GM12878 (cell line): ENCODE data around the gene KRT71.

ENCODE experiments used
- CHD4 ChIP-seq: fragments of 200-600 bp; sonication (generic); IDR thresholded peaks from 2 replicates; pipeline ENCODE4 v1.6.1; 2016; ENCODE audit warnings: mild to moderate bottlenecking
- EGR1 ChIP-seq, 2 experiments: IDR thresholded peaks; 1 replicate in 1 of 2; 2 replicates in 1 of 2; pipeline ENCODE4 v1.6.1; 2011 to 2012; ENCODE audit warnings: low read depth in 2 of 2, low read length in 2 of 2, borderline replicate concordance in 1 of 2, mild to moderate bottlenecking in 1 of 2, moderate library complexity in 1 of 2
- EZH2 ChIP-seq: IDR thresholded peaks from 2 replicates; pipeline ENCODE4 v1.6.1; 2012; ENCODE audit warnings: low read depth, mild to moderate bottlenecking, control low read depth, inconsistent platforms, low read length, borderline replicate concordance; ENCODE audit not compliant: control insufficient read depth
- GABPA ChIP-seq: IDR thresholded peaks from 2 replicates; pipeline ENCODE4 v1.6.1; 2014; ENCODE audit warnings: antibody characterized with exemption, low read depth, mild to moderate bottlenecking, inconsistent platforms
- HCFC1 ChIP-seq: fragments of 150-350 bp; IDR thresholded peaks from 2 replicates; pipeline ENCODE4 v1.6.1; 2014; ENCODE audit warnings: low read length
- HDAC6 ChIP-seq: fragments of 200-600 bp; sonication (generic); IDR thresholded peaks from one replicate; pipeline ENCODE4 v1.8.0; 2017; ENCODE audit warnings: antibody characterized with exemption; ENCODE audit not compliant: unreplicated experiment
- NFXL1 ChIP-seq: fragments of 450-650 bp; IDR thresholded peaks from 2 replicates; pipeline ENCODE4 v1.6.1; 2017; ENCODE audit warnings: antibody characterized with exemption, mild to moderate bottlenecking, borderline replicate concordance
- POLR2A ChIP-seq: IDR thresholded peaks from 2 replicates; pipeline ENCODE4 v1.6.1; 2011; ENCODE audit warnings: low read depth, mild to moderate bottlenecking, low read length
- RAD21 ChIP-seq: IDR thresholded peaks from 2 replicates; pipeline ENCODE4 v1.6.1; 2011; ENCODE audit warnings: mild to moderate bottlenecking, low read depth, low read length, moderate library complexity; ENCODE audit not compliant: insufficient read depth
- SMC3 ChIP-seq: IDR thresholded peaks from 2 replicates; pipeline ENCODE4 v1.6.1; 2011; ENCODE audit warnings: low read length, improper control_type of control experiment, borderline replicate concordance
- SRF ChIP-seq, 2 experiments: IDR thresholded peaks; 2 replicates each; pipeline ENCODE4 v1.6.1; 2011; ENCODE audit warnings: low read depth in 2 of 2, low read length in 2 of 2, mild to moderate bottlenecking in 1 of 2, moderate library complexity in 1 of 2
- ZNF24 ChIP-seq: fragments of 450-650 bp; IDR thresholded peaks from 2 replicates; pipeline ENCODE4 v1.6.1; 2017; ENCODE audit warnings: antibody characterized with exemption, mild to moderate bottlenecking
- TF ChIP-seq, protein P1 (sequence below), 3 experiments: IDR thresholded peaks in 2 of 3; conservative IDR thresholded peaks in 1 of 3; 2 replicates each; pipeline ENCODE4 v1.5.1; 2011; ENCODE audit warnings: low read depth in 3 of 3, low read length in 3 of 3, mild to moderate bottlenecking in 3 of 3, control low read depth in 2 of 3, moderate library complexity in 2 of 3, inconsistent platforms in 1 of 3, mixed read lengths in 1 of 3; ENCODE audit not compliant: control insufficient read depth in 2 of 3, insufficient read depth in 1 of 3; ENCODE audit errors: extremely low read depth in 1 of 3

- no peak for TF ChIP-seq EZH2
- no peak for TF ChIP-seq CHD4
- no peak for TF ChIP-seq NFXL1
- no peak for TF ChIP-seq GABPA
- no peak for TF ChIP-seq ZNF24
- TF ChIP-seq POLR2A = no peak
- no peak for TF ChIP-seq EGR1 (IDR thresholded peaks at IDR 0.05; ENCODE audit: borderline replicate concordance in 1 of 2, low read depth in 2 of 2, low read length in 2 of 2)
- no peak for TF ChIP-seq SRF (IDR thresholded peaks at IDR 0.05; ENCODE audit: low read depth in 2 of 2, low read length in 2 of 2)
- no peak for TF ChIP-seq SMC3
- no peak for TF ChIP-seq HDAC6
- TF ChIP-seq, protein P1, sequence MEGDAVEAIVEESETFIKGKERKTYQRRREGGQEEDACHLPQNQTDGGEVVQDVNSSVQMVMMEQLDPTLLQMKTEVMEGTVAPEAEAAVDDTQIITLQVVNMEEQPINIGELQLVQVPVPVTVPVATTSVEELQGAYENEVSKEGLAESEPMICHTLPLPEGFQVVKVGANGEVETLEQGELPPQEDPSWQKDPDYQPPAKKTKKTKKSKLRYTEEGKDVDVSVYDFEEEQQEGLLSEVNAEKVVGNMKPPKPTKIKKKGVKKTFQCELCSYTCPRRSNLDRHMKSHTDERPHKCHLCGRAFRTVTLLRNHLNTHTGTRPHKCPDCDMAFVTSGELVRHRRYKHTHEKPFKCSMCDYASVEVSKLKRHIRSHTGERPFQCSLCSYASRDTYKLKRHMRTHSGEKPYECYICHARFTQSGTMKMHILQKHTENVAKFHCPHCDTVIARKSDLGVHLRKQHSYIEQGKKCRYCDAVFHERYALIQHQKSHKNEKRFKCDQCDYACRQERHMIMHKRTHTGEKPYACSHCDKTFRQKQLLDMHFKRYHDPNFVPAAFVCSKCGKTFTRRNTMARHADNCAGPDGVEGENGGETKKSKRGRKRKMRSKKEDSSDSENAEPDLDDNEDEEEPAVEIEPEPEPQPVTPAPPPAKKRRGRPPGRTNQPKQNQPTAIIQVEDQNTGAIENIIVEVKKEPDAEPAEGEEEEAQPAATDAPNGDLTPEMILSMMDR (IDR thresholded peaks at IDR 0.05 in 2 of 3, conservative IDR thresholded peaks at IDR 0.05 in 1 of 3; ENCODE audit: control insufficient read depth in 2 of 3, extremely low read depth in 1 of 3, insufficient read depth in 1 of 3, low read depth in 3 of 3, low read length in 3 of 3) = no peak
- TF ChIP-seq RAD21 = no peak
- no peak for TF ChIP-seq HCFC1
These were observed 39.2 kb downstream of the KRT71 start for GRCh38 chr12:52513736-52514135.
